HCT116 (cell line): ENCODE results near the gene SLC39A1. TPM values are rescaled to one million over a fixed set of nuclear protein-coding genes. Genes with fewer than 3 reads are reported as not detected.
"Not testable (repeated sequence)": the region's sequence is repeated elsewhere in the genome, so short reads cannot be mapped to it uniquely, and the experiment has no call there.

ENCODE experiments used
- ATAC-seq: fragments of 200-7000 bp; cut with Tn5 transposase; 2 replicates; pipeline ENCODE4 v1.9.1; 2020; ENCODE audit warnings: mild to moderate bottlenecking, moderate library complexity
- BruUV-seq: library from RNA; stranded (reverse); fragments of 400-500 nt; replicated peaks from 2 replicates; lab custom pipeline; 2021; lab: Mats Ljungman, UMichigan
- CTCF ChIA-PET: fragments of 300-600 bp; sonication (Branson Sonifier 250); formaldehyde crosslinking; loops from one replicate; lab custom pipeline; 2021; ENCODE audit warnings: antibody characterized with exemption; lab: Charles Lee
- POLR2A ChIA-PET: fragments of 300-600, 350-600 bp; sonication (Branson Sonifier 250); formaldehyde crosslinking; loops from one replicate; lab custom pipeline; 2021; ENCODE audit warnings: antibody characterized with exemption; lab: Charles Lee
- RAD21 ChIA-PET, 2 experiments: fragments of 300-600 bp; sonication (Branson Sonifier 250); formaldehyde crosslinking; loops; one replicate each; lab custom pipeline; 2023; ENCODE audit warnings: low total read pairs in 2 of 2; ENCODE audit not compliant: uncharacterized antibody in 2 of 2, unreplicated experiment in 2 of 2, low non-redundant PET in 1 of 2; lab: Charles Lee
- DNase-seq: peaks from one replicate; pipeline ENCODE4 v3.0.0-alpha.2; 2010; ENCODE audit warnings: low read depth, low spot score
- H2AFZ ChIP-seq: fragments of 200-600 bp; shearing (Covaris generic), sonication (generic); 2 replicates; pipeline ENCODE4 v1.6.1; 2017; ENCODE audit warnings: low read depth, mixed run types, mixed read lengths, antibody characterized with exemption, low read length; ENCODE audit not compliant: poor library complexity, severe bottlenecking
- H3K27ac ChIP-seq: 2 replicates; pipeline ENCODE4 v1.5.1; 2012; ENCODE audit warnings: low read depth, low read length
- H3K27me3 ChIP-seq: fragments of 200-600 bp; sonication (generic); 2 replicates; pipeline ENCODE4 v1.6.1; 2016; ENCODE audit warnings: mixed run types, low read length, mixed read lengths; ENCODE audit not compliant: insufficient read depth
- H3K36me3 ChIP-seq, 2 experiments: fragments of 200-500 bp in 1 of 2; fragments of 200-600 bp in 1 of 2; sonication (Bioruptor generic) in 1 of 2; sonication (generic) in 1 of 2; 2 replicates each; pipeline versions ENCODE4 v1.5.1 to v1.6.1; 2014 to 2016; ENCODE audit warnings: low read length in 2 of 2, inconsistent platforms in 1 of 2, mixed read lengths in 1 of 2, mixed run types in 1 of 2; ENCODE audit not compliant: insufficient read depth in 2 of 2, control insufficient read depth in 1 of 2
- H3K4me1 ChIP-seq, 2 experiments: fragments of 200-600 bp in 1 of 2; sonication (generic) in 1 of 2; 2 replicates each; pipeline versions ENCODE4 v1.5.1 to v1.6.1; 2012 to 2017; ENCODE audit warnings: low read length in 2 of 2, inconsistent platforms in 1 of 2, mild to moderate bottlenecking in 1 of 2, mixed read lengths in 1 of 2, mixed run types in 1 of 2, moderate library complexity in 1 of 2; ENCODE audit not compliant: insufficient read depth in 2 of 2, control insufficient read depth in 1 of 2
- H3K4me2 ChIP-seq: fragments of 200-600 bp; sonication (generic); 2 replicates; pipeline ENCODE4 v1.6.1; 2017; ENCODE audit warnings: mixed run types, low read length, mixed read lengths
- H3K4me3 ChIP-seq, 2 experiments: fragments of 200-600 bp in 1 of 2; sonication (generic) in 1 of 2; replicated peaks in 1 of 2; 2 replicates each; pipeline ENCODE4 v1.5.1; 2011 to 2016; ENCODE audit warnings: low read length in 2 of 2, control low read depth in 1 of 2, low read depth in 1 of 2, mild to moderate bottlenecking in 1 of 2, mixed read lengths in 1 of 2, mixed run types in 1 of 2
- H3K79me2 ChIP-seq: fragments of 200-600 bp; sonication (generic); 2 replicates; pipeline ENCODE4 v1.6.1; 2017; ENCODE audit warnings: mild to moderate bottlenecking, mixed run types, low read length, moderate library complexity, mixed read lengths; ENCODE audit not compliant: insufficient read depth
- H3K9ac ChIP-seq: fragments of 200-600 bp; sonication (generic); 2 replicates; pipeline ENCODE4 v1.6.1; 2016; ENCODE audit warnings: low read length, mixed read lengths
- H3K9me2 ChIP-seq: fragments of 200-600 bp; sonication (generic), shearing (Covaris generic); 2 replicates; pipeline ENCODE4 v1.6.1; 2017; ENCODE audit warnings: mixed run types, mild to moderate bottlenecking, moderate library complexity; ENCODE audit not compliant: insufficient read depth
- H3K9me3 ChIP-seq, 2 experiments: fragments of 200-500 bp in 1 of 2; fragments of 200-600 bp in 1 of 2; sonication (Bioruptor generic) in 1 of 2; sonication (generic) in 1 of 2; 2 replicates each; pipeline ENCODE4 v1.6.1; 2014 to 2017; ENCODE audit warnings: low read length in 2 of 2, mixed read lengths in 2 of 2, inconsistent platforms in 1 of 2, low read depth in 1 of 2, mild to moderate bottlenecking in 1 of 2, mixed run types in 1 of 2, moderate library complexity in 1 of 2; ENCODE audit not compliant: control insufficient read depth in 1 of 2, insufficient read depth in 1 of 2
- H4K20me1 ChIP-seq: fragments of 200-600 bp; sonication (generic), shearing (Covaris generic); 2 replicates; pipeline ENCODE4 v1.6.1; 2017; ENCODE audit warnings: mixed run types, mild to moderate bottlenecking, moderate library complexity; ENCODE audit not compliant: insufficient read depth
- ATF3 ChIP-seq: IDR thresholded peaks from 2 replicates; pipeline ENCODE4 v1.6.1; 2012
- CEBPB ChIP-seq: IDR thresholded peaks from 2 replicates; pipeline ENCODE4 v1.6.1; 2012; ENCODE audit warnings: low read depth
- CTCF ChIP-seq, 3 experiments: fragments of 200-600 bp in 1 of 3; sonication (generic) in 1 of 3; IDR thresholded peaks in 2 of 3; conservative IDR thresholded peaks in 1 of 3; 2 replicates each; pipeline ENCODE4 v1.5.1; 2012 to 2017; ENCODE audit warnings: low read depth in 2 of 3, low read length in 2 of 3, antibody characterized with exemption in 1 of 3, borderline replicate concordance in 1 of 3, control low read depth in 1 of 3, mild to moderate bottlenecking in 1 of 3, mixed read lengths in 1 of 3, mixed run types in 1 of 3, moderate library complexity in 1 of 3; ENCODE audit not compliant: insufficient read depth in 1 of 3
- POLR2A ChIP-seq: IDR thresholded peaks from 2 replicates; pipeline ENCODE4 v1.7.0; 2011; ENCODE audit warnings: borderline replicate concordance; ENCODE audit not compliant: insufficient read depth, insufficient read length; ENCODE audit errors: extremely low read depth
- TCF7L2 ChIP-seq: IDR thresholded peaks from 2 replicates; pipeline ENCODE4 v1.7.0; 2011; ENCODE audit warnings: borderline replicate concordance, inconsistent platforms; ENCODE audit not compliant: insufficient read depth, insufficient read length; ENCODE audit errors: extremely low read depth
- YY1 ChIP-seq: IDR thresholded peaks from 2 replicates; pipeline ENCODE4 v1.6.1; 2011; ENCODE audit warnings: low read length, low read depth, moderate library complexity, mild to moderate bottlenecking; ENCODE audit not compliant: insufficient replicate concordance; ENCODE audit errors: extremely low read depth
- intact Hi-C: fragments of 100-400 bp; cut with micrococcal nuclease; formaldehyde crosslinking; loops from 2 replicates; pipeline ENCODE4 v1.10.0; 2022
- total RNA-seq: library from RNA; stranded (reverse); gene quantifications from one replicate; pipeline ENCODE4 v1.2.1, GENCODE V29; 2021; ENCODE audit not compliant: unreplicated experiment

The SLC39A1 gene
- total RNA-seq, 1 experiment from 2014 or later, result 51.5 TPM

DNA sequence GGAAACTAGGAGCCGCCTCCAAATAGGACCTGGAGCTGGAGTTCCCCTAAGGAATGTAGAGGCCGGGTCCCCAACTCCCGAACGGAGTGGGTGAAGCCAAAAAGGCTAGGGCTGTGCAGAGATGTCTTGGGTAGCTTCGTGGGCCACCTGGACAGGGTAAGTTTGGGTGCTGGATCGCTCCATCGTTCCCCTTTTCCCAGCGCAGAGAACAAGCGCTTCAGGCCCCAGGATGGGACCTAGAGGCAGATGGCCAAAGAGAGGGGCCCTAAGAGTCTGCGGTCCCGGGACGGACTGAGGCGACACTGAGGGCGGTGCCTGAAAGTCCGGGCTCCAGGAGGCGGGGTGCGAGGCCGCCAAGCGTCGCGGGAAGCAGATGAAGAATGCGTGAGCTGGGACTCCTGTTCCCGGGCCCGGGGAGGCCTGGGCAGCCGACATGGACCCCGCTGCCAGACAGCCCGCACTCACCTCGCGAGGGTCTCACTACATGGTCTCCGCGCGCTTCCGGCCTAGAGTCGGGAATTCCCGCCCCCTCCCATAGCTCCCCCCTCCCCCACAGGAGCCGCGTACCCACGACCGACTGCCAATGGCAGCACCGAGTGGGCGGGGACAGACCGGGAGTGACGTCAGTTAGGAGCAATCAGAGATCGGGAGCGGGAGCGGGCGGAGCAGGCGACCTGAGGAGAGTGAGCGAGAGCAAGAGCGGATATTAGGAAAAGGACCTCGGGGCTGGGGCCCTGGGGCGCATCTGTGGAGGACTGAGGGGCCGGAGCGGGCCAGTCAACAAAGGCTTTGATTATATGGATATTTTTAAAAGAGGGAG lies at the start of gene SLC39A1 (continued):
- no peak for TF ChIP-seq CTCF (IDR thresholded peaks at IDR 0.05 in 2 of 3, conservative IDR thresholded peaks at IDR 0.05 in 1 of 3; ENCODE audit: borderline replicate concordance in 1 of 3, insufficient read depth in 1 of 3, low read depth in 2 of 3, low read length in 2 of 3)

DNA sequence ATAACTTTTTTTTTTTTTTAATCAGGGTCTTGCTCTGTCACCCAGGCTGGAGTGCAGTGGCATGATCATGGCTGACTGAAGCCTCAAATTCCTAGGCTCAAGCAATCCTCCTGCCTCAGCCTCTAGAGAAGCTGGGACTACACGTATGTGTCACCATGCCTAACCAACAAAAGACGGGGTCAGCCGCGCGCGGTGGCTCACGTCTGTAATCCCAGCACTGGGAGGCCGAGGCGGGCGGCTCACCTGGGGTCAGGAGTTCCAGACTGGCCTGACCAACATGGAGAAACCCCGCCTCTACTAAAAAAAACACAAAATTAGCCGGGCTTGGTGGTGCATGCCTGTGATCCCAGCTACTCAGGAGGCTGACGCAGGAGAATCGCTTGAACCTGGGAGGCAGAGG lies 49.2 kb upstream of the SLC39A1 start:
- H2AFZ ChIP-seq, H3K27me3 ChIP-seq, H3K36me3 ChIP-seq, H3K4me2 ChIP-seq, RAD21 ChIA-PET, intact Hi-C loops, DNase-seq, CTCF ChIA-PET, H3K79me2 ChIP-seq, H3K9me2 ChIP-seq, H3K4me3 ChIP-seq, H4K20me1 ChIP-seq, BruUV-seq, ATAC-seq, H3K9ac ChIP-seq, H3K27ac ChIP-seq, H3K4me1 ChIP-seq, H3K9me3 ChIP-seq: not testable (repeated sequence)
- POLR2A ChIA-PET, result interaction anchor here (1.2 kb wide), 1 partner anchor 22 kb away, joined by 4 read pairs; the partner anchor contains the start of gene RPS27

- Histone ChIP-seq H3K9me2 (no peaks in the 10 kb centered on the region), H3K9ac (no peak overlapping the region), H3K4me2 (no peak overlapping the region), H3K4me3 (no peak overlapping the region), H2AFZ (no peak overlapping the region), H3K4me1 (peaks cover 3 to 6% of the 10 kb centered on the region in 2 experiments; a peak in 2 of 4 replicates), H3K27me3 (no peaks in the 10 kb centered on the region), H3K9me3 (no peaks in the 10 kb centered on the region), H3K27ac (no peak overlapping the region), H3K36me3 (no peaks in the 10 kb centered on the region), H4K20me1 (no peaks in the 10 kb centered on the region), H3K79me2 (no peaks in the 10 kb centered on the region)
- CTCF ChIA-PET, result no interaction called here
- intact Hi-C loops, result no loop called here
- no peak for DNase-seq
- POLR2A ChIA-PET, result interaction anchor here (1.2 kb wide), 1 partner anchor 22 kb away, joined by 4 read pairs; the partner anchor contains the start of gene RPS27
- no peak for ATAC-seq
- TF ChIP-seq TCF7L2 (no peak), CEBPB (no peak), ATF3 (no peak), POLR2A (no peak), YY1 (no peak)
- RAD21 ChIA-PET, result no interaction called here
- BruUV-seq, result no TSS peak
These were observed 48.8 kb upstream of the SLC39A1 start for GRCh38 chr1:154012129-154012528.
